NCI-H146 treated with DMSO at 0.1 percent for 48 hours (cell line): ENCODE results near the gene LHX3.

Source experiments
- DNase-seq: peaks from one replicate; lab custom pipeline; 2025; ENCODE audit not compliant: unreplicated experiment; lab: John Stamatoyannopoulos, UW

Gene LHX3

GRCh38 chr9:136194540-136194939 lies 10.4 kb downstream of the LHX3 start:
- no peak for DNase-seq

- DNase-seq, result no peak
Observed at GRCh38 chr9:136193891-136194279, 11.0 kb downstream of the LHX3 start.

DNA sequence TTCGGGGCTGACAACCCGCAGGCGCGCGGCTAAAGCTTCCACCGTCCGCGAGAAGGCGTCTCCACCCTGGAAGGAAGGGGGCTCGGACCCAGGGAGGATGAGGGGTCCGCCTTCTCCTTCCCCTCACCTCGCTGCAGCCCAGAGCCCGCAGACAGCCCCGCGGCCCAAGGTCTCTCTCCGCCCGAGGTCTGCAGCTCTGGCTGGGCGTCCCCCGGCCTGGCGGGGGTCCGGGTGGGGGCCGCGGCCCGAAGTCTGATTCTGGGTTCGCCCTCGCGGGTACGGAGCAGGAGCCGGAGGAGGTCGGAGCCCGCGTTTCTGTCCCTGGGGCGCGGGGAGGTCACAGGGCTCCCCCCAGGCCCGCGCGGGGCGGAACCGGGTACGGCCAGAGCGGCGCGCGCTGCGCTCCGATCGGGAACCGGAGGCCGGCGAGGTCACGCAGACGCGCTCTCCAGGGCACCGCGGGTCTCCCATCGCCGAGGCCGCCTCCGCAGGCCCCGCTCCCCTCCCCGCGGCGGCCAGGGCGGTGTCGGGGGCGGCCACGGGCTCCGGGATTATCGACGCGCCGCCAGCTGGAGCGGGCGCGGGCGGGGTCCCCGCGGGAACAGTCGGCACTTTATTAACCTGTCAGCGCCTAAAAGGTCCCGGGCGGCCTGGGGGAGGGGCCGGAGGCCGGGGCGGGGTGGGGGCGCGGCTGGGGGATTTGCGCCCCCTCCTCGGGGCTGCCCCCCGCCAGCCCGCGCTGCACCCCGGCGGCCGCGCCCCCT lies 11.6 kb downstream of the LHX3 start:
- no peak for DNase-seq

DNA sequence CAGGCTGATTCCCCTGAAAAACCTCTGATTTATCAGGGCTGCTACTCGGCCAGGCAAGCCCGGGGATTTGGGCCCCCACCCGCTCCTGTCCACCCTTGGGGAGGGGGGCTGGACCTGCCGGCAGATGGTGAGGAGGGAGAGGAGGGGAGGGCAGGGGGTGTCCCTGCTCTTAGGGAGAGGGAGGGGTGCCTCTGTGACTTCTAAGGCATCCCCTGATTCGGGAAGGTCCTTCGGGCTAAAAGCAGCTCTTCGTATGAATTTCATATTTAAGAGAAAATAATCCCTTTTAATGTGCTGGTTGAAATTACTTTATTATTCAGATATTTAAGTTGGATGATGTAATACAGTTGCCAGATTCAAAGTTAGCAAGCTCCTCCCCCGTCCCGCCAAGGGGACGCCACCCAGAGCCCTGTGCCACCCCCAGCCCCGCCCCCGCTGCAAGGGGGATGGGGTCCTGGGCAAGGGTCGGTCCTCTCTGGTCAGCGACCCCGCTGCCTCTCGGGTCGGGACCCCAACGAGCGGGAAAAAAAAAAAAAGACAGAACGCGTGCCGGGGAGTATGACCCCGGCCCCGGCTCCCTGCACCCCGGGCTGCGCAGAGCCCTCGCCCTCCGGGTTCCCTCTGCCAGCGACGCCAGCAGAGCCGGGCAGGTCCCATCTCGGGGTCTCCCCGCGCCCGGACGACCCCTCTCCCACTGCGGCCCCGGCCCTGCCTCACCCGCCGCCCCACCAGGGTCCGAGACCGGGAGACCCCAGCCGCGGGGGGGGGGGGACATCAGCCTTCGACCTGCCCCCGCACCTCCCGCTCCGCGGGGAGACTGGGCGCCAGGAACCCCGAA lies 12.4 kb downstream of the LHX3 start:
- no peak for DNase-seq

DNA sequence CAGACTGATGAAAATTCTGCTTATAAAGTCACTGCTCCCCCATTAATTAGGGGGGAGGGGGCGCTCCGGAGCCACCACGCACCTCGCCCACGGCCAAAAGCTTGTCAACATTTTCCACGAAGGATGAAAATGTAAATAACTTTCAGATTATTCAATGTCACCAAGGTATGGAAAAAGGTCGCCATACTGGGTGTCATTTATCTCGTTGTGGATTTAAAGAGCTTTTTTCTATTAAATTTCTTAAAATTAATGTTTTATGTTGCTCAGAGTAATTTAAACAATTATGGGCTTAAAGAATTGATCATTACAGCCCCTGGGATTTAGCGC lies 13.0 kb downstream of the LHX3 start:
- DNase-seq, result no peak

- DNase-seq, result no peak
Observed at GRCh38 chr9:136191099-136191959, 13.6 kb downstream of the LHX3 start.

DNA sequence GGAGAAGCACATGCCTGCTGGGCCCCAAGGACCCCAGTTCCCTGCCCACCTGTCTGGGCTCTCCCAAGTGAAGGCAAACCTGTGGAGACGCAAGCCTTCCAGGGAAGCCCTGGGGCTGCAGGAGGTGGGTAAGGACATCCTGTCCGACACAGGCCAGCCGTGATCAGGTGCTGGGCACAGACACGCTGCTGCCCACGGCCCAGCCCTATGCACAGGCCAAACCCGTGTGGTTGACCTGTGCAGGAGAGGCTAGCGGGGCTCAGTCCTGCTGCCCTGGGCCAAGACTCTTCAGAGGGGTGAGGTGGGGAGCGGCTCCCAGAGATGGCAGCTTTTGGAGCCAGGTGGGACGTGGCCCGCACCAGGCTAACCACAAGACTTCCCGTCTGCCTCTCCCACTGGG lies 14.3 kb downstream of the LHX3 start:
- DNase-seq, result no peak

GRCh38 chr9:136190237-136190601 lies 14.7 kb downstream of the LHX3 start:
- no peak for DNase-seq

DNA sequence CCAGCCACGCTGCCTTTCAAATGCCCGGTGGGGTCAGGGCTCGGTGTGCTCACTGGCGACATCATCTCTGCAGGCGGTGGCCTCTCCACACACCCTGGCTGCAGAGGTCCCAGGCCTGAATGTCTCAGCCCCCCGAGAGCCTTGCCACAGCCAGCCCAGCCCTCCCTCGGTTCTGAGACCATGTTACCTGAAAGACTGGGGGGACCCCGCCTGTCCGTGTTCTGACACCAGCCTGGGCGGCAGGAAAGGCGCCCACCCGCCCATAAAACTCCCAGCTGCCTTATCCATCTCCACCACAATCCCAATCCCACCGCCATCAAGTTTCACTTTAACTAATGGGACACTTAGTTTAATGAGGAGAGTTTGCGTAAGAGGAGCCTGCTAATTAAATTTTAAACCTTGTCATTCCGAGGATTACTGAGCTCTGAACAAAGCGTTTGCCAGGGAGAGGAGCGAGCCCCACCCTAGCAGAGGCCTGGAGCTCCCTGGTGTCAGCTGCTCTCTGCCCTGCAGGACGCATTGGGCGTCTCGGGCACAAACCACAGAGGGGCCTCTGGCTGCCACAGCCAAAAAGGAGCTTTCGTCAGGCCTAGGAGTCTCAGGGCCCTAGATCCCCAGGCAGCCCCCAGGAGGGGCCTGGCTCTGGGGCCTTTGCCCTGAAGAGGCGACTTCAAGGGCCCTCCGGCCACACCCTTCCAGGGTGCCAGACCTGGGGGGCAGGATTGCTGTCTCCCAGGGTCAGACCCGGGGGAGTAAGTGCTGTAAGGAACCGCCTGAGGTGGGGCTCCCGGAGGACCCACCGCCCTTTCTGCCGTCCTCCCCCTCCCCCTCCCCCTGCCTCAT lies 15.3 kb downstream of the LHX3 start:
- DNase-seq, result no peak

DNA sequence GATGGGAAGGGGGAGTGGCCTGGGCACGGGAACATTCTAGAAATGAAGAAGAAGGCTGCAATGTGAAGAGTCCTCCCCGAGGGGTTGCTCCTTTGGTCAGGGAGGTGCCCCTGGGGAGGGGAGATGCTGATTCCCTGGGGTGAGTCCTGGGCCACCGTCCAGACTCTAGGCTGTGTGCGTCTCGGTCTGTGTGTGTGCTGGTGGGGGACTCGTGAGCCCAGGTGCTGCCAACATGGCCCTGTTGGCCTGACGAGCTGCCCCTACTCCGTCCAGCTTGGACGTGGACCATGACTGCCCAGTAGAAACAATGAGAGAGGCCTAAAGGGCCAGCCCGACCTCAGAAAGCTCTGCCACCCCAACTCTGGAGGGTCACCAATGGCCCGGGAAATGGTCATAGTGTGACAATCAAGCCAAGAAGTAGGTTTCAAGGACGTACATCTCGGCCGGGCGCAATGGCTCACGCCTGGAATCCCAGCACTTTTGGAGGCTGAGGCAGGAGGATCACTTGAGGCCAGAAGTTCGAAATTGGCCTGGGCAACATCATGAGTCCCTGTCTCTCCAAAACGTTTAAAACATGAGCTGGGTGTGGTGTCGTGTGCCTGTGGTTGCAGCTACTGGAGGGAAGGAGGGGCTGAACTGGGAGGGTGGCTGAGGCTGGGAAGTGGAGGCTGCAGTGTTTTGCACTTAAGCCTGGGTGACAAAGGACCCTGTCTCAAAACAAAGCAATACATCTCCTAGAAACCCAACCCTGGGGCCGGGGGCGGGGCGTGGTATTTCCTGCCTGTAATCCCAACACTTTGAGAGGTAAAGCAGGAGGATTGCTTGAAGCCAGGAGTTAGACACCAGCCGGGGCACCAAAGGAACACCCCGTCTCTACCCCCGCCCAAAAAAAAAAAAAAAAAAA lies 17.0 kb downstream of the LHX3 start:
- DNase-seq, result no peak

DNA sequence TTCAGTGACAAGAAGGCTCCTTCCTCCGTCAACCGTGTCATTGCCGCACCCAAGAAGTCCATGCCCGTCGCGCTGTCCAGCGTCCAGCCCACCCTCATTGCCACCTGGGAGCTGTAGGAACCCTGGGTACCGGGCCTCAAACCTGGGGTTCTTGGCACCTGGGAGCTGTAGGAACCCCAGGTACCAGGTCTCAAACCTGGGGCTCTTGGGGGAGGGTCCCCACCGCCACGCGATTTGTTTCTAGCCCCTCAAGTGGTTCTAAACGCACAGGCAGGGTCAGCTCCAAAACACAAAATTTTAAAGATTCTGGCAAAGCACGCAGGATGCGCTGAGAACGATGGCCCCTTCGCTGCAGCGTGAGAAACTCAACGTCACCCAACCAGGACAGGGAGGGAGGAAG lies 17.7 kb downstream of the LHX3 start:
- no peak for DNase-seq

- no peak for DNase-seq
Observed at GRCh38 chr9:136186386-136186785, 18.5 kb downstream of the LHX3 start.

DNA sequence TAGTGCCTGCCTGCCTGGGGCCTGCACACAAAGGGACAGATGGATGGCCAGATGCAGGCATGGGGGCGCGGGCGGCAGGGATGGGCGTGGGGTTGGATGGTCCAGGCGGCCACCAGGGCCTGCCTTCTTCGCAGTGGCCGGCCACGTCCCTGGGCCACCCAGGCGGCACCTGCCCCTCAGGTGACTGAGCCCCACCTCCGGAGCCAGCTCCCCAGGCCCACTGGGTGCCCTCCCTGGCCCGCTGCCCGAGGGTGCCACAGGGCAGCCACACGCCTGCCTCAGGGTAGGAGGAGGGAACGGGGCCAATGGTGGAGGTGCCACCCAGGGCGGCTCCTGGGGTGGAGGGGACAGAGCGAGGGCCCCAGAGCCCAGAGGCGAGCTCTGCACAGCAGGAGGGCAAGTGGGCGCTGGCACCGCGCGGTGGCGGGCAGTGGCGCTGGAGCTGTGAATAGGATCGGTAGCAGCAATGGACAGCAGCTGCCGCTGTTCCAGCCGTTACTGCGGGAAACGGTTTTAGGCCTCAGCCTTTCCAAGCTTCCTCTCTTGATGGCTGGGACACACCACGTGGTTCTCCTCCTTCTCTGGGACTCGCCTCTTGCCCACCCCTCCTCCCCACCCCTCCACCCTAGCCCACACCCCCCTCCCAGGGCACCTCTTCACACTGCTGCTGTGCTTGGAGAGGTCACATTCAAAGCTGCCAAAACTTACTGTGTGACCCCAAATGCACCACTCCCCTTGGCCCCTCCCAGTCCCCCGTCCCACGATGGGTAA lies 19.1 kb downstream of the LHX3 start:
- DNase-seq, result no peak

GRCh38 chr9:136185066-136185465 lies 19.9 kb downstream of the LHX3 start:
- no peak for DNase-seq

GRCh38 chr9:136182850-136183422 lies 22.0 kb downstream of the LHX3 start:
- DNase-seq, result no peak

GRCh38 chr9:136182420-136182787 lies 22.5 kb downstream of the LHX3 start:
- no peak for DNase-seq

DNA sequence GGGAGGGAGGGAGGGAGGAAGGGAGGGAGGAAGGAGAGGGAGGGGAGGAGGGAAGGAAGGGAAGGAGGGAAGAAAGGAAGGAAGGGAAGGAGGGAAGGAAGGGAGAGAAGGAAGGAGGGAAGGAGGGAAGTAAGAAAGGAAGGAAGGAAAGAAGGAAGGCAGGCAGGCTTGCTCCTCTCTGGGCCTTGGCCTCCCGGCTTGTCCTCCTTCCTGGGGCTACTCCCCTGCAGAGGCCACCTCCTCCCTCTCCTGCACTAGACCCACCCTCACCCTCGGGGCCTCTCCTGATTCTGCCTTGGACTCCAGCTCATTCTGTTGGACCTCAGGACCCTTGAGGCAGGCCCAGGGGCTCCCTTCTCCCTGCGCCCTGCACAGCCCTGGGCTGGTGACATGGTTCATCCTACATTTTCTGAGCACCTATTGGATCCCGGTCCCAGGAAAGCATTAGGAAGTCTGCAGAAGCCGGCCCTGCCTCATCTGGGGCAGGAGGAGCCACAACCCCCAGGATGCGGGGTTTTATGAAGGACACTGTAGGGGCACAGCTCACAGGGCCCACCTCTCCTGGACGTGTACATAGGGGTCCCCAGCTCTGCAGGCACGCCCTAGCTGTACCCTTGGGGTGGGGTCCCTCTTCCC lies 23.0 kb downstream of the LHX3 start:
- no peak for DNase-seq

DNA sequence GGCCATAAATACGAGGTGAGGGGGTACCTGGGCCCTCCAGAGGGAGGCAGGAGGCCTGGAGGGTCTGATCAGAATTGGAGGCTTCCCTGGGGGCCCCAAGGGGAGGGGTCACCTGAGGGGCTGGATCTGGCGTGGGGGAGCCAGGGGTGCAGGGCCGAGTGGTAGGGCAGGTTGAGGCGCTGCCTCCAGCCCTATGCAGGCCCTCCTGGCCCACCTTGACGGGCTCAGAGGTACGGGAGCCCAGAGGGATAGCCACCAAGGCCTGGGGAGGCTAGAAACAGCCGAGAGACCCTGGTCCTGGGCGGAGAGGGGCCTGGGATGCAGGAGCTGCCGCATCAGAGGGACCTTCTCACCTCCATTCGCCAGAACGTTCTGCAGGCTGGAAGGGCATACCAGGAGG lies 24.3 kb downstream of the LHX3 start:
- no peak for DNase-seq
